KMS-11 (cell line): Measurements from ENCODE around the gene DNAJB2.

ENCODE experiments used
- H2AFZ ChIP-seq: fragments of 200-600 bp; sonication (generic); 2 replicates; pipeline ENCODE4 v1.6.1; 2016; ENCODE audit warnings: antibody characterized with exemption, mixed run types, low read depth
- H3K27ac ChIP-seq: fragments of 200-600 bp; sonication (generic); 2 replicates; pipeline ENCODE4 v1.6.1; 2016; ENCODE audit warnings: mild to moderate bottlenecking, mixed run types
- H3K27me3 ChIP-seq: fragments of 200-600 bp; sonication (generic); 2 replicates; pipeline ENCODE4 v1.6.1; 2017; ENCODE audit warnings: mild to moderate bottlenecking, low read depth, mixed run types, moderate library complexity; ENCODE audit not compliant: insufficient read depth
- H3K36me3 ChIP-seq: fragments of 200-600 bp; sonication (generic); 2 replicates; pipeline ENCODE4 v1.6.1; 2017; ENCODE audit warnings: mild to moderate bottlenecking, mixed run types; ENCODE audit not compliant: insufficient read depth
- H3K4me1 ChIP-seq: fragments of 200-600 bp; sonication (generic); 2 replicates; pipeline ENCODE4 v1.6.1; 2016; ENCODE audit warnings: mild to moderate bottlenecking, low read depth, mixed run types; ENCODE audit not compliant: poor library complexity, severe bottlenecking
- H3K4me2 ChIP-seq: fragments of 200-600 bp; sonication (generic); 2 replicates; pipeline ENCODE4 v1.7.0; 2016; ENCODE audit warnings: mild to moderate bottlenecking, mixed run types
- H3K4me3 ChIP-seq: fragments of 200-600 bp; sonication (generic); IDR thresholded peaks from 2 replicates; pipeline ENCODE4 v1.6.1; 2017; ENCODE audit warnings: low read depth, low read length, mixed read lengths; ENCODE audit not compliant: insufficient read depth
- H3K79me2 ChIP-seq: fragments of 200-600 bp; sonication (generic); 2 replicates; pipeline ENCODE4 v1.6.1; 2016; ENCODE audit warnings: low read depth, mixed run types; ENCODE audit not compliant: insufficient read depth
- H3K9ac ChIP-seq: fragments of 200-600 bp; sonication (generic); 2 replicates; pipeline ENCODE4 v1.6.1; 2016; ENCODE audit warnings: mild to moderate bottlenecking, mixed run types
- H4K20me1 ChIP-seq: fragments of 200-600 bp; sonication (generic); 2 replicates; pipeline ENCODE4 v1.6.1; 2016; ENCODE audit warnings: mild to moderate bottlenecking, mixed run types; ENCODE audit not compliant: insufficient read depth
- CTCF ChIP-seq: fragments of 200-600 bp; sonication (generic); conservative IDR thresholded peaks from 2 replicates; pipeline ENCODE4 v1.6.1; 2017; ENCODE audit warnings: low read depth, mild to moderate bottlenecking, antibody characterized with exemption, low read length, moderate library complexity, mixed read lengths

Gene DNAJB2

GRCh38 chr2:219287580-219288265 is 8.6 kb downstream of the DNAJB2 start:
- no peak for TF ChIP-seq CTCF
- no peak overlapping the region for H3K4me2 ChIP-seq
- no peak overlapping the region for H3K9ac ChIP-seq
- H2AFZ ChIP-seq = no peak overlapping the region
- no peaks in the 10 kb centered on the region for H3K36me3 ChIP-seq
- H3K27ac ChIP-seq = no peak overlapping the region
- no peaks in the 10 kb centered on the region for H4K20me1 ChIP-seq
- no peak overlapping the region for H3K4me3 ChIP-seq
- no peaks in the 10 kb centered on the region for H3K79me2 ChIP-seq
- peaks cover 8% of the 10 kb centered on the region; the same call in 1 of the 2 replicates for H3K27me3 ChIP-seq
- H3K4me1 ChIP-seq = no peaks in the 10 kb centered on the region

GRCh38 chr2:219289195-219289536 is 10.0 kb downstream of the DNAJB2 start:
- Histone ChIP-seq H3K27me3 (peaks cover 9% of the 10 kb centered on the region; the same call in 1 of the 2 replicates), H3K4me3 (no peak overlapping the region), H3K4me2 (no peak overlapping the region), H3K27ac (no peak overlapping the region), H3K79me2 (no peaks in the 10 kb centered on the region), H4K20me1 (no peaks in the 10 kb centered on the region), H3K9ac (no peak overlapping the region), H2AFZ (no peak overlapping the region), H3K36me3 (no peaks in the 10 kb centered on the region), H3K4me1 (no peaks in the 10 kb centered on the region)
- TF ChIP-seq CTCF = no peak

GRCh38 chr2:219289537-219290361 is 10.6 kb downstream of the DNAJB2 start:
- H4K20me1 ChIP-seq = no peaks in the 10 kb centered on the region
- H2AFZ ChIP-seq = no peak overlapping the region
- no peak overlapping the region for H3K9ac ChIP-seq
- TF ChIP-seq CTCF = no peak
- no peaks in the 10 kb centered on the region for H3K79me2 ChIP-seq
- H3K4me1 ChIP-seq = no peaks in the 10 kb centered on the region
- no peaks in the 10 kb centered on the region for H3K36me3 ChIP-seq
- no peak overlapping the region for H3K4me3 ChIP-seq
- H3K27me3 ChIP-seq = peaks cover 9% of the 10 kb centered on the region; the same call in 1 of the 2 replicates
- no peak overlapping the region for H3K27ac ChIP-seq
- no peak overlapping the region for H3K4me2 ChIP-seq

GRCh38 chr2:219290381-219291171 is 11.4 kb downstream of the DNAJB2 start:
- no peaks in the 10 kb centered on the region for H3K36me3 ChIP-seq
- no peak overlapping the region for H3K27ac ChIP-seq
- no peak overlapping the region for H3K4me2 ChIP-seq
- no peak overlapping the region for H2AFZ ChIP-seq
- H3K4me3 ChIP-seq = no peak overlapping the region
- no peaks in the 10 kb centered on the region for H3K79me2 ChIP-seq
- no peak for TF ChIP-seq CTCF
- H4K20me1 ChIP-seq = no peaks in the 10 kb centered on the region
- H3K4me1 ChIP-seq = peaks cover 7% of the 10 kb centered on the region
- no peak overlapping the region for H3K9ac ChIP-seq
- peaks cover 15% of the 10 kb centered on the region; the same call in 1 of the 2 replicates for H3K27me3 ChIP-seq
